ENCODE results near the gene WNT5A.

GRCh38 chr3:55489798-55490132 lies 2.7 kb upstream of the WNT5A start:
- TF ChIP-seq CTCF (IDR thresholded peaks at IDR 0.05; ENCODE audit: low read length) (no peak), EZH2 (IDR thresholded peaks at IDR 0.05; ENCODE audit: borderline replicate concordance, low read length) (no peak)

Measured in OCI-LY1 (cell line).